Testis (tissue), 3 donors: ENCODE measurements around the gene DNAH9. TPM values are rescaled to one million over a fixed set of nuclear protein-coding genes. Genes with fewer than 3 reads are reported as not detected.

ENCODE experiments used
- DNase-seq: peaks from one replicate; pipeline ENCODE4 v3.0.0-alpha.2; 2019
- H3K27ac ChIP-seq, 2 donors: fragments of 200-600 bp; sonication (generic); one replicate each; pipeline ENCODE4 v1.5.1; 2019
- H3K27me3 ChIP-seq: fragments of 200-600 bp; sonication (generic); one replicate; pipeline ENCODE4 v1.5.1; 2019
- H3K36me3 ChIP-seq: fragments of 200-600 bp; sonication (generic); one replicate; pipeline ENCODE4 v1.5.1; 2017; ENCODE audit warnings: low read depth; ENCODE audit errors: missing control alignments
- H3K4me1 ChIP-seq: fragments of 200-600 bp; sonication (generic); one replicate; pipeline ENCODE4 v1.5.1; 2019
- H3K4me3 ChIP-seq, 2 donors: fragments of 200-600 bp; sonication (generic); one replicate each; pipeline ENCODE4 v1.5.1; 2017 to 2019
- H3K9me3 ChIP-seq: fragments of 200-600 bp; sonication (generic); one replicate; pipeline ENCODE4 v1.5.1; 2017
- POLR2A ChIP-seq: fragments of 450-650 bp; IDR thresholded peaks from one replicate; pipeline ENCODE4 v1.6.1; 2017; ENCODE audit warnings: antibody characterized with exemption, mild to moderate bottlenecking, moderate library complexity
- WGBS, 2 donors: methylation state at CpG; one replicate each; pipeline ENCODE4 v1.1.5; 2018; 5-methylcytosine and 5-hydroxymethylcytosine counted together
- intact Hi-C: fragments of 100-400 bp; cut with DNase I; formaldehyde crosslinking; loops from one replicate; pipeline ENCODE4 v1.15.1; 2023; ENCODE audit warnings: low total_unique reads
- polyA plus RNA-seq: library from polyadenylated mRNA; stranded (reverse); fragments of 350-450 nt; fragmentation: Illumina TruSeq; extraction: RNeasy Lipid Tissue Mini Kit (QIAGEN cat#74804); gene quantifications from one replicate; pipeline ENCODE4 v1.2.3, GENCODE V29; 2014; ENCODE audit warnings: low read depth, low replicate concordance; ENCODE audit not compliant: insufficient read depth
- total RNA-seq, 2 donors: library from RNA; depleted of rRNA; stranded (reverse); fragments of >200 nt; gene quantifications; one replicate each; pipeline ENCODE4 v1.2.3, GENCODE V29; 2016
- TF ChIP-seq, protein P1 (sequence below), 3 experiments: fragments of 450-650 bp in 2 of 3; fragments of 200-600 bp in 1 of 3; sonication (generic) in 1 of 3; IDR thresholded peaks; one replicate each; pipeline ENCODE4 v1.5.1; 2016 to 2019; ENCODE audit warnings: antibody characterized with exemption in 3 of 3, mild to moderate bottlenecking in 2 of 3, moderate library complexity in 1 of 3

Gene DNAH9
- total and polyA plus RNA-seq, 3 donors from 2014 or later: 15.4 to 22.9 (median 19.4) TPM

DNA sequence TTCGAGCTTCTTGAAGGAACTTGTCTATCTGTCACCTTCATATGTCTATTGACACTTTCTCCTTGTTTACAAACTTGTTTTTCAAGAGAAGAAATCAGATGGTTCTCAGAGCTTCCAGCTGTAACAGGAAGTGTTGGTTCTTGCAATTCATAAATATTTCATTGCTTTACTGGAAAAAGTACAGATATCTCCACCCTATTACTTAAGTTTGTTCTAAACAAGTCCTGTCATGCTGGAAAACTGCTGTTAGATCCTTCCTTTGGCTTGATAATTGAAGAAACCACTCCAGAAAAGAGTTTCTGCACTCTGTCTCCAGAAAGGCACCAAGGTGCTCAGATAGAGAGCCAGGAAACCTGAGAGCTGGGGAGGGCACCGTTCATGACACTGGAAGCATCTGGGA lies 181.6 kb downstream of the DNAH9 start:
- no peaks in the 10 kb centered on the region for H3K4me1 ChIP-seq
- no peak overlapping the region for H3K4me3 ChIP-seq
- DNase-seq: no peak
- intact Hi-C loops: no loop called here
- H3K36me3 ChIP-seq: no peaks in the 10 kb centered on the region
- WGBS, 2 donors: 73 to 75% methylated on average over 2 of the region's 2 CpGs
- TF ChIP-seq POLR2A: no peak
- H3K27ac ChIP-seq: no peak overlapping the region
- H3K9me3 ChIP-seq: no peaks in the 10 kb centered on the region
- H3K27me3 ChIP-seq: no peaks in the 10 kb centered on the region

DNA sequence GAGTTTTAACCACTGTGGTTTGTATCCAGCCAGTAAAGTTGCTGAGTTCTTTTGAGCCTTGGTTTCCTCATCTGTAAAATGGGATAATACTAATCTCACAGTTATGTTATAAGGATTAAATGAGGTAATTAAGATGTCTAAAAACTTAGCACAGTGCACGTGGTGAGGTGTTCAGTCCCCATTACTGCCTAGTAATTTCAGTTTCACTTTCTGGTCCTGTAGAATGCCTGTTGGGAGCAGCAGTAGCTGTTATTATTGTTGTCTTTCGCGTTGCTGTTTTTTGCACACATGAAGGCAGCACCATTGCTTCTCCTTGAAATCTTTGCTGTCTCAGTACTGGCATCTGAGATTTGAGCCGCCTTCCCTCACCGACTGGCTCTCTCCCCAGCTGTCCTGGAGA lies 182.4 kb downstream of the DNAH9 start:
- no peak for TF ChIP-seq POLR2A
- TF ChIP-seq, protein P1, sequence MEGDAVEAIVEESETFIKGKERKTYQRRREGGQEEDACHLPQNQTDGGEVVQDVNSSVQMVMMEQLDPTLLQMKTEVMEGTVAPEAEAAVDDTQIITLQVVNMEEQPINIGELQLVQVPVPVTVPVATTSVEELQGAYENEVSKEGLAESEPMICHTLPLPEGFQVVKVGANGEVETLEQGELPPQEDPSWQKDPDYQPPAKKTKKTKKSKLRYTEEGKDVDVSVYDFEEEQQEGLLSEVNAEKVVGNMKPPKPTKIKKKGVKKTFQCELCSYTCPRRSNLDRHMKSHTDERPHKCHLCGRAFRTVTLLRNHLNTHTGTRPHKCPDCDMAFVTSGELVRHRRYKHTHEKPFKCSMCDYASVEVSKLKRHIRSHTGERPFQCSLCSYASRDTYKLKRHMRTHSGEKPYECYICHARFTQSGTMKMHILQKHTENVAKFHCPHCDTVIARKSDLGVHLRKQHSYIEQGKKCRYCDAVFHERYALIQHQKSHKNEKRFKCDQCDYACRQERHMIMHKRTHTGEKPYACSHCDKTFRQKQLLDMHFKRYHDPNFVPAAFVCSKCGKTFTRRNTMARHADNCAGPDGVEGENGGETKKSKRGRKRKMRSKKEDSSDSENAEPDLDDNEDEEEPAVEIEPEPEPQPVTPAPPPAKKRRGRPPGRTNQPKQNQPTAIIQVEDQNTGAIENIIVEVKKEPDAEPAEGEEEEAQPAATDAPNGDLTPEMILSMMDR (IDR thresholded peaks at IDR 0.05): no peak
- Histone ChIP-seq H3K36me3 (no peaks in the 10 kb centered on the region), H3K4me3 (no peak overlapping the region), H3K9me3 (no peaks in the 10 kb centered on the region), H3K27ac (no peak overlapping the region), H3K4me1 (no peaks in the 10 kb centered on the region), H3K27me3 (no peaks in the 10 kb centered on the region)
- DNase-seq: no peak
- WGBS, 2 donors: 83 to 88% methylated on average over 5 of the region's 5 CpGs
- intact Hi-C loops: no loop called here

DNA sequence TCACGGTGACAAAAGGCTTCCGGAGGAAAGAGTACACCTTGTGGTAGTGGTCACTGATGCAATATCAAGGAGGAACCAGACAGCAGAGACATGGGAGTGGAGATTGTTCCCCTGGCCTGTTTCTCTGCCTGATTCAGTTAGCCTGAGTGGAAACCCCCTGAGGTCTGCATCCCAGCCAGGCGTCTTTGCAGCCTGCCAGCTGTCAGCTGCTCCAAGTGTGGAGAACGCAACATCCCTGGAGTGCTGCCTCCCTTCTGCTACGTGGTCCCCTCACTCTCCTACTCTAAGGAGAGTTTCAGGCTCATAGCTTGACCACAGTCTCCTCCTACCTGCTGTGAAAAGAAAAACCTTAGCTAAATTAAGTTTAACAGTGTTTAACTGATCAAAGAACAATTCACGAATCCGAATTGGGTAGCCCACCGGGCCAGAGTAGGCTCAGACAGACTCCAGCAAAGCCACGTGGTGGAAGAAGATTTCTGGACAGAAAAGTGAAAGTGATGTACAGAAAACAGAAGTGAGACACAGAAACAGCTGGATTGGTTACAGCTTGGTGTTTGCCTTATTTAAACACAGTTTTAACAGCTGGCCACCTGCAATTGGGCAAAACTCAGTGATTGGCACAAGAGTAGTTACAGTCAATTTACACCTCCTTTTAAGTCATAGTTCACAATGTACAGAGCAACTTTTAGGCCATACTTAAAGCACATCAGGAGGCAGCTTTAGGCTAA lies 188.6 kb downstream of the DNAH9 start:
- Histone ChIP-seq H3K36me3 (no peaks in the 10 kb centered on the region), H3K4me1 (no peaks in the 10 kb centered on the region), H3K4me3 (no peak overlapping the region), H3K9me3 (no peaks in the 10 kb centered on the region), H3K27me3 (no peaks in the 10 kb centered on the region), H3K27ac (no peak overlapping the region)
- DNase-seq: no peak
- 88 to 90% methylated on average over 9 of the region's 9 CpGs for WGBS, 2 donors
- intact Hi-C loops: no loop called here
- TF ChIP-seq, protein P1 (IDR thresholded peaks at IDR 0.05): no peak
- TF ChIP-seq POLR2A: no peak

DNA sequence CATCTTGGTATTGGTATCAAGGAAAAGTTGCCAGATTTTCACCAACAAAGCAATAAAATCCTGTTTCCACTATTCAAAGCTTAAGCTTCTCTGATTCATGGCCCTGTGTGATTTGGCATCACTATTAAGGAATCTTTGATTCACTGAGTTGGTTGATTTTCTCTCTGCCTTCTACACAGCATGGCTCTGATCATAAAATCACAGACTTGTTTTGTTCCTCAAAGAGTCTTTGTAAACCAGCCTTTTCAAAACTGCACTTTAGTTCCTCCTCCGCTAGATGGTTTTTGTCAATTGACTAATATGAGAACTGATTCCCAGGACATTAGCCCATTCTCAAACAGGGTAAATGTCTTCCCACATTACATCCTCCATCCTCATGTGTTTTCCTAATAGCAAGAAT lies 197.6 kb downstream of the DNAH9 start:
- TF ChIP-seq, protein P1 (IDR thresholded peaks at IDR 0.05): no peak
- no peak for TF ChIP-seq POLR2A
- H3K27ac ChIP-seq: no peak overlapping the region
- DNase-seq: no peak
- no peaks in the 10 kb centered on the region for H3K36me3 ChIP-seq
- 95 to 100% methylated on average over 1 of the region's 1 CpG for WGBS, 2 donors
- H3K4me3 ChIP-seq: no peak overlapping the region
- H3K27me3 ChIP-seq: no peaks in the 10 kb centered on the region
- intact Hi-C loops: no loop called here
- H3K4me1 ChIP-seq: no peaks in the 10 kb centered on the region
- H3K9me3 ChIP-seq: no peaks in the 10 kb centered on the region

DNA sequence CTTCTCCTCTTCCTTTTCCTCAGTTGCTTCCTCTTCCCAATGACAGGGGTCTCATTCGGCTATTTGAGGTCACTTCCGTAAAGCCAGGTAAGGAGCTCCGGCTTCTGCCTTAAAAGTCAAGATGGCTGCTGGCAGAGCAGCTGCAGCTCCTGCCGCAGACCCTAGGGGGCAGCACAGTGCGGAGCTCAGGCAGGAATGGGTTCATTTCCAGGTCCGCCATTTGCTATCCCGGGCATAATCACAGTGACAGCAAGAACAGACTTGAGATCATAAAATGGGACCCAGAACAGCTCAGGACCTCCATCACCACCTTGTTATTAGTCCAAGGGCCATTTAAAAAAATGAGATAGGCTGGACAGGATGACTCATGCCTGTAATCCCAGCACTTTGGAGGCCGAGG lies 199.5 kb downstream of the DNAH9 start:
- no peaks in the 10 kb centered on the region for H3K4me1 ChIP-seq

More for the DNA sequence above, 199.5 kb downstream of the DNAH9 start:
- H3K36me3 ChIP-seq: no peaks in the 10 kb centered on the region
- DNase-seq: peak; percentile 65
- TF ChIP-seq POLR2A: no peak
- TF ChIP-seq, protein P1 (IDR thresholded peaks at IDR 0.05): no peak
- no peaks in the 10 kb centered on the region for H3K9me3 ChIP-seq
- intact Hi-C loops: no loop called here
- H3K27me3 ChIP-seq: no peaks in the 10 kb centered on the region
- peak overlapping the region in 1 of 2 donors; percentile 34 for H3K4me3 ChIP-seq
- WGBS, 2 donors: 39 to 69% methylated on average over 7 to 8 of the region's 8 CpGs
- H3K27ac ChIP-seq: no peak overlapping the region
